ENCODE data around the gene FARSB. TPM values are rescaled to one million over a fixed set of nuclear protein-coding genes. Genes with fewer than 3 reads are reported as not detected.

Gene FARSB
- total RNA-seq, 4 donors from 2014 or later, result 12.2 to 18.4 (median 17.9) TPM

DNA sequence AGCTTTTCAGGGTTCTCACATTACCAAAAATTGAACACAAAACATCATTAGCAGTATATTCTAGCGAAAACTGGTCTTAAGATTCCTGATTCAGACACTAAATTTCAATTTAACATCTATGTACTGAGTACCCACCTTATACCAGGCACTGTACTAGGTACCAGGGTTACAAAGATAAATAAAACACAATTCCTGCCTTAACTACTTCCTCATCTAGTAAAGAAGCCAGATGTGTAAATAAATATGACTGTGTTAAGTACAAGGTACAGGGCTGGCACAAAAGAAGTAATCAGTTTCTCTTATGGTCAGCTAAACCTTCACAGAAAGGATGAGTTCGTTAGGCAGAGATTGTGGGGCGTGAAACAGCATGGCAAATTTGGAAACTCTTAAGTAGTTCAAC is 6.1 kb downstream of the FARSB start:
- Histone ChIP-seq H3K36me3 (peaks cover 20% of the 10 kb centered on the region), H3K4me1 (peaks cover 34% of the 10 kb centered on the region), H3K27ac (no peak overlapping the region), H3K27me3 (no peaks in the 10 kb centered on the region), H3K9me3 (no peaks in the 10 kb centered on the region), H3K4me3 (no peak overlapping the region)
- WGBS, result 94% methylated on average over 3 of the region's 3 CpGs
- TF ChIP-seq POLR2AphosphoS5 (IDR thresholded peaks at IDR 0.05), result no peak
- TF ChIP-seq, protein P1, sequence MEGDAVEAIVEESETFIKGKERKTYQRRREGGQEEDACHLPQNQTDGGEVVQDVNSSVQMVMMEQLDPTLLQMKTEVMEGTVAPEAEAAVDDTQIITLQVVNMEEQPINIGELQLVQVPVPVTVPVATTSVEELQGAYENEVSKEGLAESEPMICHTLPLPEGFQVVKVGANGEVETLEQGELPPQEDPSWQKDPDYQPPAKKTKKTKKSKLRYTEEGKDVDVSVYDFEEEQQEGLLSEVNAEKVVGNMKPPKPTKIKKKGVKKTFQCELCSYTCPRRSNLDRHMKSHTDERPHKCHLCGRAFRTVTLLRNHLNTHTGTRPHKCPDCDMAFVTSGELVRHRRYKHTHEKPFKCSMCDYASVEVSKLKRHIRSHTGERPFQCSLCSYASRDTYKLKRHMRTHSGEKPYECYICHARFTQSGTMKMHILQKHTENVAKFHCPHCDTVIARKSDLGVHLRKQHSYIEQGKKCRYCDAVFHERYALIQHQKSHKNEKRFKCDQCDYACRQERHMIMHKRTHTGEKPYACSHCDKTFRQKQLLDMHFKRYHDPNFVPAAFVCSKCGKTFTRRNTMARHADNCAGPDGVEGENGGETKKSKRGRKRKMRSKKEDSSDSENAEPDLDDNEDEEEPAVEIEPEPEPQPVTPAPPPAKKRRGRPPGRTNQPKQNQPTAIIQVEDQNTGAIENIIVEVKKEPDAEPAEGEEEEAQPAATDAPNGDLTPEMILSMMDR (IDR thresholded peaks at IDR 0.05), result no peak
- TF ChIP-seq POLR2A (IDR thresholded peaks at IDR 0.05), result no peak
- no peak for TF ChIP-seq EP300 (IDR thresholded peaks at IDR 0.05)
- no peak for DNase-seq (ENCODE audit: low spot score in 2 of 2)

DNA sequence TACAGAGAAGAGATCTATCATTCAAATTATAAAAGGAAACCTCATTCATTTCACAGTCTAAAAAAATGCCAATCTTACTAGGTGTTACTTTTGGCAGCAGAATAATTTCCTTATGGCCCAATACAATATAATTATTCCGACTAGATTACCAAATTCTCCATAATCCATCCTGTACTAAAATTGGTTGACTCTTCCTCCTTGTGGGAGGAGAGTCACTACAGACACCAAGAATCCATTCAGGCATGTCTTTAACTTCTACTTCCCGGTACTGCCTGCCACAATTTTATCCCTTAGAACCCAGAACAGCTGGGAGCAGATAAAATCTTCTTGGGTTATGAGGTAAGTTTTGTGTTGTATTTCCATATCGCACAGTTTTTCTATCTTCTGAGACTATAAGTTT is 9.9 kb downstream of the FARSB start:
- no peak for TF ChIP-seq POLR2AphosphoS5 (IDR thresholded peaks at IDR 0.05)
- no peak for TF ChIP-seq EP300 (IDR thresholded peaks at IDR 0.05)
- TF ChIP-seq POLR2A (IDR thresholded peaks at IDR 0.05), result no peak
- TF ChIP-seq, protein P1 (IDR thresholded peaks at IDR 0.05), result no peak
- H3K4me1 ChIP-seq, result peaks cover 3% of the 10 kb centered on the region
- no peaks in the 10 kb centered on the region for H3K9me3 ChIP-seq
- no peak overlapping the region for H3K4me3 ChIP-seq
- WGBS, result 76% methylated on average over 3 of the region's 3 CpGs
- no peak overlapping the region for H3K27ac ChIP-seq
- DNase-seq (ENCODE audit: low spot score in 2 of 2), result no peak
- peaks cover 43% of the 10 kb centered on the region for H3K36me3 ChIP-seq
- no peaks in the 10 kb centered on the region for H3K27me3 ChIP-seq

DNA sequence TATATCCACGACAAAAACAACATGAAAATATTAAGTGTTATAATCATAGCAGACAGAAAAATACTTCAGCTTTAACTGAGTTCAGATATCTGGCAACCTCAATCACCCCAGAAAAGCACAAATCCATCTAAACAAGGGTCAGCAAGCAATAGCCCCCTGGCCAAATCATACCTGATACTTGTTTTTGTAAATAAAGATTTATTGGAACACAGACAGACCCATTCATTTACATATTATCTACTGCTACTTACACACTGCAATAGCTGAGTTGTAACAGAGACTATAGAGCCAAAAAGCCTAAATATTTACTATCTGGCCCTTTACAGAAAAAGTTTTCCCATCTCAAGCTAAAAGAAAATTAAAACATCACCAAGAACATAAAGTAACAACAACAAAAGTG is 12.8 kb downstream of the FARSB start:
- TF ChIP-seq POLR2AphosphoS5 (IDR thresholded peaks at IDR 0.05) (no peak), POLR2A (IDR thresholded peaks at IDR 0.05) (no peak), EP300 (IDR thresholded peaks at IDR 0.05) (no peak)
- TF ChIP-seq, protein P1 (IDR thresholded peaks at IDR 0.05), result no peak
- Histone ChIP-seq H3K27ac (no peak overlapping the region), H3K4me1 (no peaks in the 10 kb centered on the region), H3K27me3 (no peaks in the 10 kb centered on the region), H3K4me3 (no peak overlapping the region), H3K9me3 (no peaks in the 10 kb centered on the region), H3K36me3 (peaks cover 56% of the 10 kb centered on the region)
- DNase-seq (ENCODE audit: low spot score in 2 of 2), result no peak
- WGBS, result 89% methylated on average over 1 of the region's 1 CpG

DNA sequence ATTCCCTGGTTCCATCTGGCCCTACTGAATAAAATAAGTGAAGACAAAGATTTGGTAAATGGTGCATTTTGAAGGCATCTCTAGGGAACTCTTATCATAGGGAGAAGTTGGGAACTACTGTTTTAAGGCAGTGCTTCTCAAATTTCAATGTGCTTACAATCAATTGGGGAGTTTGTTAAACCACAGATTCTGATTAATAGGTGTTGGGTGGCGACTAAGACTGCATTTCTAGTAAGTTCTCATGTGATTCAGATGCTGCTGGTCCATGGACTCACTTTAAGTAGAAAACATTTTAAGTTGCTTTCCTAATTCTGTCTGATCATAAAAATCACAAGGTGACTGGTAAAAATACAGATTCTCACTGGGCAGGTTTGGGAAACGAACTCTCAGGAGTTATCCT is 14.6 kb downstream of the FARSB start:
- peaks cover 52% of the 10 kb centered on the region for H3K36me3 ChIP-seq
- H3K4me1 ChIP-seq, result no peaks in the 10 kb centered on the region
- no peak overlapping the region for H3K27ac ChIP-seq
- DNase-seq (ENCODE audit: low spot score in 2 of 2), result no peak
- no peak overlapping the region for H3K4me3 ChIP-seq
- H3K27me3 ChIP-seq, result no peaks in the 10 kb centered on the region
- no peaks in the 10 kb centered on the region for H3K9me3 ChIP-seq
- 83% methylated on average over 2 of the region's 2 CpGs for WGBS
- TF ChIP-seq, protein P1 (IDR thresholded peaks at IDR 0.05), result no peak
- TF ChIP-seq EP300 (IDR thresholded peaks at IDR 0.05) (no peak), POLR2AphosphoS5 (IDR thresholded peaks at IDR 0.05) (no peak)

DNA sequence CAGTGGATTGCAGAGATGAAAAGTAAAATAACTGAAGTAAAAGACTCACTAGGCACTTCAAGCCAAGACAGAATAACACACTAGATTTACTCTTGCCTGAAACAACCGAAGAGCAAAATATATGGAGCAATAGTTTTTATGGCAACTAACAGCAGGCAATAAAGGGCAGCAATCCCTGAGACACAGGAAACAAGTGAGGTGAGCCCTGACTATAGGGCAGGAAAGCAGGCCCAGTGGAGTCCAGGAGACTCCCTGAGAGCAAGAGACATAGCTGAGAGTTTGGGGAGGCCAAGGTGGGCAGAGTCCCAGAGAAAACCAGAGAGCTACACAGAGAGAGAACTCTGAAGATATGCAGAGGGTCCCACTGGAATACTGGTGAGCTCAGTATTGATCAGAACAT is 18.8 kb downstream of the FARSB start:
- no peak for TF ChIP-seq POLR2AphosphoS5 (IDR thresholded peaks at IDR 0.05)
- TF ChIP-seq, protein P1 (IDR thresholded peaks at IDR 0.05), result no peak
- TF ChIP-seq EP300 (IDR thresholded peaks at IDR 0.05), result no peak
- no peak for TF ChIP-seq POLR2A (IDR thresholded peaks at IDR 0.05)
- Histone ChIP-seq H3K4me1 (no peaks in the 10 kb centered on the region), H3K4me3 (no peak overlapping the region), H3K27me3 (no peaks in the 10 kb centered on the region), H3K27ac (no peak overlapping the region), H3K9me3 (no peaks in the 10 kb centered on the region), H3K36me3 (peaks cover 76% of the 10 kb centered on the region)
- 47% methylated on average over 1 of the region's 1 CpG for whole genome bisulfite sequencing
- DNase-seq (ENCODE audit: low spot score in 2 of 2), result no peak
